Kidney epithelial cell (primary cell): ENCODE data around the gene NUMBL. TPM values are rescaled to one million over a fixed set of nuclear protein-coding genes. Genes with fewer than 3 reads are reported as not detected.

Experiments
- DNase-seq: peaks from one replicate; pipeline ENCODE4 v3.0.0-alpha.2; 2010; ENCODE audit warnings: low read depth
- H3K27me3 ChIP-seq: 2 replicates; pipeline ENCODE4 v1.6.0; 2011; ENCODE audit warnings: low read length; ENCODE audit not compliant: control insufficient read depth, insufficient read depth
- H3K36me3 ChIP-seq: 2 replicates; pipeline ENCODE4 v1.5.1; 2011; ENCODE audit warnings: low read length; ENCODE audit not compliant: control insufficient read depth, insufficient read depth
- H3K4me3 ChIP-seq: 2 replicates; pipeline ENCODE4 v1.5.1; 2011; ENCODE audit warnings: low read depth, mild to moderate bottlenecking, control low read depth, low read length
- total RNA-seq: library from RNA; depleted of rRNA; stranded (reverse); fragments of >200 nt; gene quantifications from 2 replicates; pipeline ENCODE4 v1.2.3, GENCODE V29; 2015
- TF ChIP-seq, protein P1 (sequence below): IDR thresholded peaks from 2 replicates; pipeline ENCODE4 v1.5.1; 2011; ENCODE audit warnings: mild to moderate bottlenecking, moderate library complexity, low read length, control low read depth, inconsistent platforms; ENCODE audit not compliant: insufficient read depth, poor library complexity, severe bottlenecking

The NUMBL gene
- total RNA-seq, 1 donor from 2014 or later: 20.0 TPM

DNA sequence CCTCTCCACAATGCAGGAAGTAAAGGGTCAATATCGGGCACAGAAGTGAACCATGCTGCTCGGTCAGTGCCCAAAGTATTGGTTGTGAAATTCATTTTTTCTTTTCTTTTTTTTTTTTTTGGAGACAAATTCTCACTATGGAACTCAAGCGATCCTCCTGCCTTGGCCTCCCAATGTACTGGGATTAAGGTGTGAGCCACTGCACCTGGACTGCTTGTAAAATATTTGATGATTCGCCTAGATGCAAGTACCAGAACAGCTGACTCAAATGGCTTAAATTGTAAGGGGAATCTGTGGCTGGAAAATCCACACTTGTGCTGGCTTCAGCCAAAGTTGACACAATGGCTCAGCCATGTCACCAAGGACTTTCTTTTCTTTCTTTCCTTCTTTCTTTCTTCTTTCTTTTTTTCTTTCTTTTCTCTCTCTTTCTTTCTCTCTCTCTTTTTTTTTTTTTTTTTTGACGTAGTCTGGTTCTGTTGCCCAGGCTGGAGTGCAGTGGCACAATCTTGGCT, 43.7 kb downstream of the NUMBL start:
- no peaks in the 10 kb centered on the region for H3K27me3 ChIP-seq
- no peak overlapping the region for H3K4me3 ChIP-seq
- H3K36me3 ChIP-seq: no peaks in the 10 kb centered on the region
- no peak for DNase-seq
- TF ChIP-seq, protein P1, sequence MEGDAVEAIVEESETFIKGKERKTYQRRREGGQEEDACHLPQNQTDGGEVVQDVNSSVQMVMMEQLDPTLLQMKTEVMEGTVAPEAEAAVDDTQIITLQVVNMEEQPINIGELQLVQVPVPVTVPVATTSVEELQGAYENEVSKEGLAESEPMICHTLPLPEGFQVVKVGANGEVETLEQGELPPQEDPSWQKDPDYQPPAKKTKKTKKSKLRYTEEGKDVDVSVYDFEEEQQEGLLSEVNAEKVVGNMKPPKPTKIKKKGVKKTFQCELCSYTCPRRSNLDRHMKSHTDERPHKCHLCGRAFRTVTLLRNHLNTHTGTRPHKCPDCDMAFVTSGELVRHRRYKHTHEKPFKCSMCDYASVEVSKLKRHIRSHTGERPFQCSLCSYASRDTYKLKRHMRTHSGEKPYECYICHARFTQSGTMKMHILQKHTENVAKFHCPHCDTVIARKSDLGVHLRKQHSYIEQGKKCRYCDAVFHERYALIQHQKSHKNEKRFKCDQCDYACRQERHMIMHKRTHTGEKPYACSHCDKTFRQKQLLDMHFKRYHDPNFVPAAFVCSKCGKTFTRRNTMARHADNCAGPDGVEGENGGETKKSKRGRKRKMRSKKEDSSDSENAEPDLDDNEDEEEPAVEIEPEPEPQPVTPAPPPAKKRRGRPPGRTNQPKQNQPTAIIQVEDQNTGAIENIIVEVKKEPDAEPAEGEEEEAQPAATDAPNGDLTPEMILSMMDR: no peak

DNA sequence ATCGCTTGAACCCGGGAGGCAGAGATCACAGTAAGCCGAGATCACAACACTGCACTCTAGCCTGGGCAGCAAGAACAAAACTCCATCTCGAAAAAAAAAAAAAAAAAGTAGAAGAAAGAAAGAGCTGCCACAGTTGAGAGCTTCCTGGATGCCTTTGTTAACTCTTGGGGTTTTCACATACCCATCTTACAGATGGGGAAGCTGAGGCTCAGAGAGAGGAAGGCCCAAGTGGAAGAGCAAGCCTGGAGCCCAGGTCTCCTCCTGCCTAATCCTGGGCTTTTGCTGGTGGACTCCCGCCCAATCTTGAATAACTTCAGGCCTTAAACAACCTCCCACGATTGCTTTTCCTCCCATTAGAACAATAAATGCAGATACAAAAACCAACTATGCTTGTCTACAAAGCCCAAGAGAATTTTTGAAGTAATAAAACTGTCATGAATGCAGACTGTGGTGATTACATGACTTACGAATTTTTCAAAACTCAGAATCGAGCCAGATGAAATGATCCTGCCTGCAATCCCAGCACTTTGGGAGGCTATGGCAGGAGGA, 47.6 kb downstream of the NUMBL start:
- Histone ChIP-seq H3K36me3 (no peaks in the 10 kb centered on the region), H3K27me3 (no peaks in the 10 kb centered on the region), H3K4me3 (no peak overlapping the region)
- TF ChIP-seq, protein P1: no peak
- DNase-seq: no peak

DNA sequence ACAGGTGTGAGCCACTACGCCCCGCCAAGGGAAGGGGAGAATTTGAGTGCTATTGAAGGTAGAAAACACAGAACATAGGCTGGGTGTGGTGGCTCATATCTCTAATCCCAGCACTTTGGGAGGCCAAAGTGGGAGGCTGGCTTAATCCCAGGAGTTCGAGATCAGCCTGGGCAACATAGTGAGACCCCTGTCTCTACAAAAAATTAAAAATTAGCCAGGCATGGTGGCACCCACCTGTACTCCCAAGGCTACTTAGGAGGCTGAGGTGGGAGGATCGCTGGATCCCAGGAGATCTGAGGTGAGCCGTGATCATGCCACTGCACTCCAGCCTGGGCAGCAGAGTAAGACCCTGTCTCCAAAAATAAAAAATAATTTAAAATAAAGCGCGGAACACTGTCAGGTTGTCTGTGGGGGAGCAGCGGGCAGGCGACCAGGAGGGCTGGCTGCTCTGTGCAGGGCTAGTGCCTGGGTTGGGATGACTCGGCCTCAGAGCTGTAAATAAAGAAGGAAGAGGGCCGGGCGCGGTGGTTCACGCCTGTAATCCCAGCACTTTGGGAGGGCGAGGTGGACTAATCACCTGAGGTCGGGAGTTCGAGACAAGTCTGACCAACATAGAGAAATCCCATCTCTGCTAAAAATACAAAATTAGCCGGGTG, 48.3 kb downstream of the NUMBL start:
- TF ChIP-seq, protein P1: no peak
- DNase-seq: no peak
- Histone ChIP-seq H3K27me3 (no peaks in the 10 kb centered on the region), H3K4me3 (no peak overlapping the region), H3K36me3 (no peaks in the 10 kb centered on the region)

DNA sequence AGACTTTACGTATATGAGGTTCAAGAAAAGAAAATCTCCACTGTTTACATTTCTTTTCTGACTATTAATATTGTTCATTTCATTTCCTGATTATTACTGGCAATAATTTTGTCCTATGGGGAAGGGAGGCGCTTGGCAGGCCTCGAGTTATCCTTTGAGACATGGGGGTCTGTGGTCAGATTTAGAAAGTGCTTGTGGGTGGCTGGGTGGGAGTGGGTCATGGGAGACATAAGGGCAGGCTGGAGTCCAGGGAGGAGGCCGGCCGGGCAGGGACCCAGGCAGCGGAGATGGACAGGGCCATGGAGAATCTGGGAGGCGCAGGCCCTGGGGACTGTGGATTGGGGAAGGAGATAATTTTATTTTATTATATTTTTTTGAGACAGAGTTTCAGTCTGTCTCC, 49.2 kb downstream of the NUMBL start:
- H3K27me3 ChIP-seq: no peaks in the 10 kb centered on the region
- TF ChIP-seq, protein P1: no peak
- no peak for DNase-seq
- H3K36me3 ChIP-seq: no peaks in the 10 kb centered on the region
- no peak overlapping the region for H3K4me3 ChIP-seq

DNA sequence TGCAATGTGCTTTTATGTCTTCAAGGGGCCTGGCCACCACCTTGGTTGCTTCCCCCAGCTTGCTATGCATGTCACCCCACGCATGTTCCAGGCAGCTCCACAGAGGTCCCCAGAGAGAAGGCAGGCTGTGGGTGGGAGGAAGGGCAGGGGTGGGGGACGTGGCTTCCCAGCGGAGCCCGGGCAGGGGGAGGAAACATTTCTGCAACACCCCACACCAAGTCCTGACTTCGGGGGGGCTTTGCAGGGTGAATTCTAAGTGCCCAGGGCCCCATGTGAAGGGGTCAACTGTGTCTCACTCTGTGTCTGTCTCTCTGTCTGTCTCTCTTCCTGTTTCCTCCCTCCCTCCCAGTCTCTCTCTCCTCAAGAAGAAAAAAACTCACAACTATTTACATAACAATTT, 49.7 kb downstream of the NUMBL start:
- Histone ChIP-seq H3K36me3 (no peaks in the 10 kb centered on the region), H3K27me3 (no peaks in the 10 kb centered on the region), H3K4me3 (no peak overlapping the region)
- TF ChIP-seq, protein P1: no peak
- no peak for DNase-seq

DNA sequence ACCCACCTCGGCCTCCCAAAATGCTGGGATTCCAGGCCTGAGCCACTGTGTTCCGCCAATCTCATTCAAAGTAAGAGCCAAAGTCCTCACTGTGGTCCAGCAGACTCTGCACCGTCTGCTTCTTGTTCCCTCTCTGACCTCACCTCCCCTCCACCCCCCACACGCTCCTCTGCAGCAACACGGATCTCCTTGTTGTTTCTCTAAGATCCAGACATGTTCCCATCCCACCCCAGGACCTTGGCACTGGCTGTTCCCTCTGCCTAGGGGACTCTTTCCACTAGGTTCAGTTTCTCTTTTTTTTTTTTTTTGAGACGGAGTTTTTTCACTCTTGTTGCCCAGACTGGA, 50.8 kb downstream of the NUMBL start:
- no peak for DNase-seq
- Histone ChIP-seq H3K27me3 (peaks cover 3% of the 10 kb centered on the region), H3K4me3 (no peak overlapping the region), H3K36me3 (no peaks in the 10 kb centered on the region)
- TF ChIP-seq, protein P1: no peak
